Aorta (tissue), 5 donors: ENCODE measurements around the gene MAD1L1. TPM values are rescaled to one million over a fixed set of nuclear protein-coding genes. Genes with fewer than 3 reads are reported as not detected.

Experiments used
- ATAC-seq: fragments of 200-7000 bp; cut with Tn5 transposase; one replicate; pipeline ENCODE4 v1.9.1; 2022; ENCODE audit warnings: moderate library complexity; ENCODE audit not compliant: low FRiP score
- DNase-seq, 2 donors: peaks; one replicate each; pipeline ENCODE4 v3.0.0-alpha.2; 2020
- H3K27ac ChIP-seq, 2 donors: one replicate each; pipeline ENCODE4 v1.5.1; 2013; ENCODE audit warnings: low read length in 2 of 2, mild to moderate bottlenecking in 2 of 2, moderate library complexity in 2 of 2, control low read depth in 1 of 2, inconsistent platforms in 1 of 2, low read depth in 1 of 2
- H3K27me3 ChIP-seq, 2 donors: one replicate each; pipeline ENCODE4 v1.6.1; 2013; ENCODE audit warnings: control low read depth in 1 of 2, low read length in 1 of 2, mild to moderate bottlenecking in 1 of 2, moderate library complexity in 1 of 2; ENCODE audit not compliant: insufficient read depth in 2 of 2, control insufficient read depth in 1 of 2
- H3K36me3 ChIP-seq, 2 donors: one replicate each; pipeline ENCODE4 v1.6.1; 2013; ENCODE audit warnings: control low read depth in 1 of 2, low read length in 1 of 2, mild to moderate bottlenecking in 1 of 2; ENCODE audit not compliant: insufficient read depth in 2 of 2, control insufficient read depth in 1 of 2
- H3K4me1 ChIP-seq, 2 donors: one replicate each; pipeline ENCODE4 v1.6.1; 2013; ENCODE audit warnings: low read length in 2 of 2, control low read depth in 1 of 2, mild to moderate bottlenecking in 1 of 2, moderate library complexity in 1 of 2; ENCODE audit not compliant: insufficient read depth in 2 of 2, control insufficient read depth in 1 of 2
- H3K4me3 ChIP-seq, 2 donors: one replicate each; pipeline ENCODE4 v1.5.1; 2013; ENCODE audit warnings: low read length in 2 of 2, control low read depth in 1 of 2, mild to moderate bottlenecking in 1 of 2
- H3K9me3 ChIP-seq: one replicate; pipeline ENCODE4 v1.6.1; 2013; ENCODE audit warnings: mild to moderate bottlenecking, low read length; ENCODE audit not compliant: control insufficient read depth
- WGBS, 2 donors: extraction: QIAGEN DNeasy Blood & Tissue Kit; methylation state at CpG; one replicate each; pipeline ENCODE4 v1.1.7; 2013; 5-methylcytosine and 5-hydroxymethylcytosine counted together
- intact Hi-C, 2 donors: fragments of 100-400 bp; cut with DNase I; formaldehyde crosslinking; loops; one replicate each; pipeline versions ENCODE4 v1.14.2 to v1.15.0; 2022
- polyA plus RNA-seq, 2 donors: library from polyadenylated mRNA; stranded (reverse); fragments of 200-250 nt; gene quantifications; one replicate each; pipeline ENCODE4 v1.2.3, GENCODE V29; 2013
- total RNA-seq, 2 donors: library from RNA; stranded (reverse); fragmentation: NEBNext Ultra II Directional; extraction: Animal tissue kit (Norgen Biotek cat#: 25700); gene quantifications; one replicate each; pipeline ENCODE4 v1.2.1, GENCODE V29; 2021
- donor health status: healthy with polysubstance abuse.
- donor health status: Bipolar disorder and iron deficiency.
- donor health status: DM: no; HTN: no; CAD: no.
- donor health status: DM: no; HTN: no; CAD: no.
- donor health status: DM: yes; HTN: yes; CAD: no.

The MAD1L1 gene
- total and polyA plus RNA-seq, 4 donors = 14.8 to 35.8 (median 20.2) TPM

- Histone ChIP-seq H3K4me1 (no peaks in the 10 kb centered on the region), H3K9me3 (no peaks in the 10 kb centered on the region), H3K36me3 (no peaks in the 10 kb centered on the region), H3K4me3 (no peak overlapping the region), H3K27me3 (no peaks in the 10 kb centered on the region), H3K27ac (no peak overlapping the region)
- no peak for ATAC-seq
- no peak for DNase-seq
- WGBS, 2 donors = 90 to 93% methylated on average over 20 of the region's 20 CpGs
- intact Hi-C loops = no loop called here
These were observed 93.6 kb downstream of the MAD1L1 start for GRCh38 chr7:2139004-2139699.

- Histone ChIP-seq H3K27me3 (no peaks in the 10 kb centered on the region), H3K9me3 (no peaks in the 10 kb centered on the region), H3K4me3 (no peak overlapping the region), H3K4me1 (no peaks in the 10 kb centered on the region), H3K36me3 (no peaks in the 10 kb centered on the region), H3K27ac (no peak overlapping the region)
- intact Hi-C loops = no loop called here
- ATAC-seq = no peak
- 90 to 93% methylated on average over 17 of the region's 17 CpGs for WGBS, 2 donors
- no peak for DNase-seq
These were observed 94.5 kb downstream of the MAD1L1 start for GRCh38 chr7:2138146-2138765.

GRCh38 chr7:2134740-2135139, 98.0 kb downstream of the MAD1L1 start:
- WGBS, 2 donors = 95 to 96% methylated on average over 5 of the region's 5 CpGs
- no peak overlapping the region for H3K4me3 ChIP-seq
- intact Hi-C loops = no loop called here
- ATAC-seq (no peak), DNase-seq (no peak)
- H3K4me1 ChIP-seq = no peaks in the 10 kb centered on the region
- no peaks in the 10 kb centered on the region for H3K27me3 ChIP-seq
- H3K27ac ChIP-seq = no peak overlapping the region
- no peaks in the 10 kb centered on the region for H3K9me3 ChIP-seq
- no peaks in the 10 kb centered on the region for H3K36me3 ChIP-seq

GRCh38 chr7:2132243-2132642, 100.5 kb downstream of the MAD1L1 start:
- intact Hi-C loops = no loop called here
- no peak overlapping the region for H3K27ac ChIP-seq
- H3K36me3 ChIP-seq = no peaks in the 10 kb centered on the region
- ATAC-seq = no peak
- 92 to 97% methylated on average over 33 of the region's 33 CpGs for WGBS, 2 donors
- H3K4me1 ChIP-seq = no peaks in the 10 kb centered on the region
- H3K27me3 ChIP-seq = no peaks in the 10 kb centered on the region
- H3K4me3 ChIP-seq = no peak overlapping the region
- no peak for DNase-seq
- no peaks in the 10 kb centered on the region for H3K9me3 ChIP-seq

- 85 to 96% methylated on average over 10 of the region's 10 CpGs for WGBS, 2 donors
- DNase-seq (no peak), ATAC-seq (no peak)
- intact Hi-C loops = no loop called here
- no peaks in the 10 kb centered on the region for H3K27me3 ChIP-seq
- H3K27ac ChIP-seq = no peak overlapping the region
- no peak overlapping the region for H3K4me3 ChIP-seq
- H3K4me1 ChIP-seq = no peaks in the 10 kb centered on the region
- no peaks in the 10 kb centered on the region for H3K36me3 ChIP-seq
- H3K9me3 ChIP-seq = no peaks in the 10 kb centered on the region
These were observed 100.9 kb downstream of the MAD1L1 start for GRCh38 chr7:2131800-2132199.

- H3K4me1 ChIP-seq = no peaks in the 10 kb centered on the region
- no peak overlapping the region for H3K4me3 ChIP-seq
- no peaks in the 10 kb centered on the region for H3K36me3 ChIP-seq
- no peak for ATAC-seq
- DNase-seq = no peak
- no peaks in the 10 kb centered on the region for H3K9me3 ChIP-seq
- no peaks in the 10 kb centered on the region for H3K27me3 ChIP-seq
- intact Hi-C loops = no loop called here
- H3K27ac ChIP-seq = no peak overlapping the region
- 95% methylated on average over 8 of the region's 8 CpGs for WGBS, 2 donors
These were observed 101.4 kb downstream of the MAD1L1 start for GRCh38 chr7:2131341-2131740.

- Histone ChIP-seq H3K27me3 (no peaks in the 10 kb centered on the region), H3K9me3 (no peaks in the 10 kb centered on the region), H3K36me3 (no peaks in the 10 kb centered on the region), H3K27ac (no peak overlapping the region), H3K4me1 (no peaks in the 10 kb centered on the region), H3K4me3 (no peak overlapping the region)
- ATAC-seq (no peak), DNase-seq (no peak)
- intact Hi-C loops = no loop called here
- 96 to 100% methylated on average over 7 of the region's 7 CpGs for WGBS, 2 donors
These were observed 102.7 kb downstream of the MAD1L1 start for GRCh38 chr7:2130096-2130375.

GRCh38 chr7:2129323-2130095, 103.2 kb downstream of the MAD1L1 start:
- DNase-seq (no peak), ATAC-seq (no peak)
- H3K4me1 ChIP-seq = no peaks in the 10 kb centered on the region
- H3K36me3 ChIP-seq = no peaks in the 10 kb centered on the region
- no peaks in the 10 kb centered on the region for H3K9me3 ChIP-seq
- 76 to 79% methylated on average over 29 of the region's 29 CpGs for WGBS, 2 donors
- no peaks in the 10 kb centered on the region for H3K27me3 ChIP-seq
- H3K27ac ChIP-seq = no peak overlapping the region
- H3K4me3 ChIP-seq = no peak overlapping the region
- intact Hi-C loops = no loop called here
